Stomach (tissue), 9 donors: Measurements from ENCODE around the gene CA12. TPM values are rescaled to one million over a fixed set of nuclear protein-coding genes. Genes with fewer than 3 reads are reported as not detected.

ENCODE experiments used
- DNase-seq, 2 donors: peaks; one replicate each; pipeline versions ENCODE4 v3.0.0 to v3.0.0-alpha.2; 2013 to 2019
- H3K27ac ChIP-seq, 5 donors: fragments of 200-600 bp in 4 of 5; sonication (generic) in 4 of 5; one replicate each; pipeline ENCODE4 v1.5.1; 2013 to 2019; ENCODE audit warnings: mild to moderate bottlenecking in 1 of 5, moderate library complexity in 1 of 5
- H3K27me3 ChIP-seq, 3 donors: fragments of 200-600 bp; sonication (generic); one replicate each; pipeline ENCODE4 v1.5.1; 2017 to 2019; ENCODE audit warnings: mixed run types in 1 of 3
- H3K36me3 ChIP-seq, 4 donors: fragments of 200-600 bp; sonication (generic); 1 replicate in 3 of 4; 2 replicates in 1 of 4; pipeline ENCODE4 v1.5.1; 2016 to 2019
- H3K4me1 ChIP-seq, 4 donors: fragments of 200-600 bp; sonication (generic); one replicate each; pipeline ENCODE4 v1.5.1; 2016 to 2019
- H3K4me3 ChIP-seq, 4 donors: fragments of 200-600 bp; sonication (generic) in 3 of 4; one replicate each; pipeline ENCODE4 v1.5.1; 2016 to 2019; ENCODE audit warnings: mild to moderate bottlenecking in 1 of 4
- H3K9me3 ChIP-seq, 4 donors: fragments of 200-600 bp; sonication (generic); one replicate each; pipeline ENCODE4 v1.5.1; 2016 to 2019
- EP300 ChIP-seq: sonication (generic); formaldehyde crosslinking; IDR thresholded peaks from one replicate; pipeline ENCODE4 v1.6.1; 2017; ENCODE audit warnings: antibody characterized with exemption
- POLR2A ChIP-seq, 4 donors: fragments of 450-650 bp; IDR thresholded peaks; one replicate each; pipeline ENCODE4 v1.6.1; 2016; ENCODE audit warnings: antibody characterized with exemption in 4 of 4, control low read depth in 2 of 4, mild to moderate bottlenecking in 1 of 4, moderate library complexity in 1 of 4
- POLR2AphosphoS5 ChIP-seq, 3 donors: sonication (generic); formaldehyde crosslinking; IDR thresholded peaks; one replicate each; pipeline ENCODE4 v1.6.1; 2016; ENCODE audit warnings: antibody characterized with exemption in 3 of 3
- WGBS, 5 donors: extraction: QIAGEN DNeasy Blood & Tissue Kit in 3 of 5; methylation state at CpG; one replicate each; pipeline versions ENCODE4 v1.1.5 to v1.1.7; 2013 to 2018; 5-methylcytosine and 5-hydroxymethylcytosine counted together
- intact Hi-C: fragments of 100-400 bp; cut with DNase I; formaldehyde crosslinking; loops from one replicate; pipeline ENCODE4 v1.15.1; 2023; ENCODE audit warnings: low total_unique reads
- polyA plus RNA-seq, 3 donors: library from polyadenylated mRNA; stranded (reverse); fragments of 200-250 nt; gene quantifications; one replicate each; pipeline ENCODE4 v1.2.3, GENCODE V29; 2013
- total RNA-seq, 5 donors: library from RNA; depleted of rRNA; stranded (reverse); fragments of >200 nt; gene quantifications; one replicate each; pipeline versions ENCODE4 v1.1.0 to v1.2.3, GENCODE V29; 2014 to 2016
- TF ChIP-seq, protein P1 (sequence below), 7 experiments: fragments of 450-650 bp in 4 of 7; fragments of 200-600 bp in 3 of 7; sonication (generic) in 3 of 7; IDR thresholded peaks; one replicate each; pipeline ENCODE4 v1.5.1; 2016 to 2019; ENCODE audit warnings: antibody characterized with exemption in 7 of 7, control low read depth in 2 of 7, mild to moderate bottlenecking in 1 of 7
- donor health status: healthy with polysubstance abuse.
- donor health status: Bipolar disorder and iron deficiency.
- donor health status: healthy.

CA12 gene
- total and polyA plus RNA-seq, 8 donors = 0.46 to 58.8 (median 7.7) TPM

DNA sequence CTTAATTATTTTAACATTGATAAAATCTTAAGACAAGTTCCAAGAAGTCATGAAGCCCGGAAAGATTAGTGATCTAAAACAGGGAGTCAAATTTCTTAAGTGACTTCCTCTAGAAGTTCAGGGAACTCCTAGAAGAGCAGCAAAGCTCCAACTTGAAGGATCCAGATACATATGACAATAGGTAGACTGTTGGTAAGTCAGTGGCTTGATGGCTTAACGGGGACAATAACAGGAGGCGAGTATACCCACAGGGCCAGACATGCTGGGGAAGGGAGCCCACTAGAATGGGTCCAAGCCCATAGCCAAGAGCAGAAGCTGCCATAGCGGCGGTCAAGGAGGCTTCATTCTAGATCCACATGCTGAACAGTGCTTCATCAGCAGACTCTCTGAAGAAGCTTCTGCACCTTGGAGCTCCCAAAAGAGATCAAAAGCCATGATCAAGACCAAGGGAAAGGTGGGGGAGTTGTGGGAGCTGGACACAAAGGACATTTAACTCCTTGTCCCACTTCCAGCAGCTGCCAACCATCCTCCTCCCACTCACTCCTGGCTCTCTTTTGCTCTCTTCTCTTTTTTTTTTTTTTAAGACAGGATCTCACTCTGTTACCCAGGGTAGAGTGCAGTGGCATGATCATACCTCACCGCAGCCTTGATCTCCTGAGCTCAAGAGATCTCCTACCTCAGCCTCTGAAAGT is 10.2 kb upstream of the CA12 start:
- TF ChIP-seq POLR2A (IDR thresholded peaks at IDR 0.05) (no peak), EP300 (no peak), POLR2AphosphoS5 (IDR thresholded peaks at IDR 0.05) (no peak)
- TF ChIP-seq, protein P1, sequence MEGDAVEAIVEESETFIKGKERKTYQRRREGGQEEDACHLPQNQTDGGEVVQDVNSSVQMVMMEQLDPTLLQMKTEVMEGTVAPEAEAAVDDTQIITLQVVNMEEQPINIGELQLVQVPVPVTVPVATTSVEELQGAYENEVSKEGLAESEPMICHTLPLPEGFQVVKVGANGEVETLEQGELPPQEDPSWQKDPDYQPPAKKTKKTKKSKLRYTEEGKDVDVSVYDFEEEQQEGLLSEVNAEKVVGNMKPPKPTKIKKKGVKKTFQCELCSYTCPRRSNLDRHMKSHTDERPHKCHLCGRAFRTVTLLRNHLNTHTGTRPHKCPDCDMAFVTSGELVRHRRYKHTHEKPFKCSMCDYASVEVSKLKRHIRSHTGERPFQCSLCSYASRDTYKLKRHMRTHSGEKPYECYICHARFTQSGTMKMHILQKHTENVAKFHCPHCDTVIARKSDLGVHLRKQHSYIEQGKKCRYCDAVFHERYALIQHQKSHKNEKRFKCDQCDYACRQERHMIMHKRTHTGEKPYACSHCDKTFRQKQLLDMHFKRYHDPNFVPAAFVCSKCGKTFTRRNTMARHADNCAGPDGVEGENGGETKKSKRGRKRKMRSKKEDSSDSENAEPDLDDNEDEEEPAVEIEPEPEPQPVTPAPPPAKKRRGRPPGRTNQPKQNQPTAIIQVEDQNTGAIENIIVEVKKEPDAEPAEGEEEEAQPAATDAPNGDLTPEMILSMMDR (IDR thresholded peaks at IDR 0.05) = no peak
- intact Hi-C loops = loop anchor here (10.0 kb wide), 1 partner anchor 97 kb away; no protein-coding TSS in a partner anchor
- no peaks in the 10 kb centered on the region for H3K9me3 ChIP-seq
- WGBS, 5 donors = 85 to 90% (median 89%) methylated on average over 6 of the region's 6 CpGs
- H3K4me1 ChIP-seq = peaks cover 7 to 26% (median 16%) of the 10 kb centered on the region in 4 donors
- no peaks in the 10 kb centered on the region for H3K36me3 ChIP-seq
- no peaks in the 10 kb centered on the region for H3K27me3 ChIP-seq
- H3K27ac ChIP-seq = no peak overlapping the region
- no peak overlapping the region for H3K4me3 ChIP-seq
- no peak for DNase-seq

DNA sequence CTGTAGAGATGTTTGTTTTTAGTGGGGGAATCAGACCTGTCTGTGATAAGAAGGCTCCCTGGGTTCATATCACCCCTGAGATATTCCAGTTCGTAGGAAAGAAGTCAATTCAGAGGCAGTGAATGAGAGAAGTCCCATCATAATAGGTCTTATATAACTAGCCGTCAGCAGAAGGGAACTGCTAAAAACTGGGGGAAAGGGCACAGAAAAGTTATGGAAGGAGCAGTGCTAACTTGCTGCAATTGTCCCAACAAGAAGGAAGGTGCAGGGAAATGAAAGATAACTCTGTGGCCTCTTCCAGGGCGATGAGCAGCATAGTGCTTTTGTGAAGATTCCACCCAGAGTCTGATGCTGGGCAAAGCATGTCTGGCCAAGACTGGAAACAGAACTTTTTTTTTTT is 9.0 kb upstream of the CA12 start:
- no peak overlapping the region for H3K27ac ChIP-seq

DNA sequence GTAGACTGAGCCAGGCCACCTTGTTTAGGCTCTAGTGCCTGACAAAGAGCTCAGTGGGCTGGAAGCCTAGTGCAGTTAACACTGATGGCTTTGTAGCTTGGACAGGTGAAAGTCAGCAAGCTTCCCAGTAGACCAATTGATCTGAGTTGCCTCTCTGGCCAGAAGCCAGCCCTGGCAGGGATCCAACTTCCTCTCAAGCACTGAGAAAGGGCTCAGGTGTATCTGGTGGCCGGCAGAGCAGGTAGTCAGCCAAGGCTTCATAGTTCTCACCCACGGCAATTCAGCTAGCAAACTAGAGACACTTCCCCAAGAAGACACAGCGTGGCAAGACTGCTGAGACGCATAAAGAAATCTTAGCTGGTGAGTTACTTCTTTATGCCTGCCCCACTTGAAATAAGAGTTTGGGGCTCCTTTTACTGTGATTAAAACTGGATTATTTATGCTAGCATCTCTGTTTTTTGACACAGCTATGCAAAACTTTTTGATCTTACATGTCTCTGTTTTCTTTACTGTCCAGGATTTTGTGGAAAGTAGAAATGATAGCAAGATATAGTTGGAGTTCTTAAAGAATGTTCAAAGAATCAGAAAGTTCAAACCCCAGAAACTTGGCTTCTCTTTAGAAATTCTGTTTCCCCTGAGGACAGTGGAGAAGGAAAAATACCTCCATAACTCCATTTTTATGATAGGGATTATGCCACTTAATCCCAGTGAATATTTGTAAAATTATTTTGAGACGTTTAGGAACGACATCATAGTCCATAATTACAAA is 8.4 kb upstream of the CA12 start:
- Histone ChIP-seq H3K4me1 (peaks cover 6 to 15% (median 10%) of the 10 kb centered on the region in 4 donors), H3K36me3 (no peaks in the 10 kb centered on the region), H3K4me3 (no peak overlapping the region), H3K27ac (no peak overlapping the region), H3K27me3 (no peaks in the 10 kb centered on the region), H3K9me3 (no peaks in the 10 kb centered on the region)
- TF ChIP-seq EP300 (no peak), POLR2AphosphoS5 (IDR thresholded peaks at IDR 0.05) (no peak), POLR2A (IDR thresholded peaks at IDR 0.05) (no peak)
- TF ChIP-seq, protein P1 (IDR thresholded peaks at IDR 0.05) = no peak
- DNase-seq = peak; percentile 90 to 96
- intact Hi-C loops = loop anchor here (10.0 kb wide), 1 partner anchor 95 kb away; no protein-coding TSS in a partner anchor
- 24 to 43% (median 38%) methylated on average over 6 of the region's 6 CpGs for WGBS, 5 donors

More for the DNA sequence above, 9.0 kb upstream of the CA12 start:
- no peaks in the 10 kb centered on the region for H3K36me3 ChIP-seq
- intact Hi-C loops = loop anchor here (10.0 kb wide), 1 partner anchor 96 kb away; no protein-coding TSS in a partner anchor
- H3K27me3 ChIP-seq = no peaks in the 10 kb centered on the region
- TF ChIP-seq EP300 (no peak), POLR2AphosphoS5 (IDR thresholded peaks at IDR 0.05) (no peak), POLR2A (IDR thresholded peaks at IDR 0.05) (no peak)
- TF ChIP-seq, protein P1 (IDR thresholded peaks at IDR 0.05) = no peak
- H3K4me3 ChIP-seq = no peak overlapping the region
- WGBS, 5 donors = 49 to 61% (median 56%) methylated on average over 3 of the region's 3 CpGs
- no peaks in the 10 kb centered on the region for H3K9me3 ChIP-seq
- no peak for DNase-seq
- peaks cover 6 to 15% (median 10%) of the 10 kb centered on the region in 4 donors for H3K4me1 ChIP-seq

DNA sequence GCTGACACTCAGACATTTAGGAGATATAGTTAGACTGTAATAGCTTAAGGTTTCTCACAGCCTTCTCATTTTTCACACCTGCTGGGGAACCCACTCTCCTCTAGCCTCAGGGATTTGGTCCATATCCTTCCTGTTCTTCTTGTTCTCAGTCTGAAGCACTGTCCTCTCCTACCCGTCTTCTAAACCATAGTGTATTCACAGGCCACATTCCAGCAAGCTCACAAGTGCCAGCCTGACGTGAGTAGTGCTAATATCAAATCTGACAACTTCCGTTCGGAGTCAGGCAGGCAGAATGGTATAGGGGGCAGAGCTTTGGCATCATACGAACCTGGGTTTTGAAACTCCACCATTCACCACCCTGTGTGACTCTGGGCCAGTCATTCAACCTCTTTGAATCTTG is 6.9 kb upstream of the CA12 start:
- peaks cover 6 to 15% (median 10%) of the 10 kb centered on the region in 4 donors for H3K4me1 ChIP-seq
- DNase-seq = no peak
- no peak overlapping the region for H3K4me3 ChIP-seq
- no peak overlapping the region for H3K27ac ChIP-seq
- intact Hi-C loops = no loop called here
- WGBS, 5 donors = 81 to 96% (median 91%) methylated on average over 5 of the region's 5 CpGs
- TF ChIP-seq EP300 (no peak), POLR2AphosphoS5 (IDR thresholded peaks at IDR 0.05) (no peak), POLR2A (IDR thresholded peaks at IDR 0.05) (no peak)
- TF ChIP-seq, protein P1 (IDR thresholded peaks at IDR 0.05) = no peak
- H3K27me3 ChIP-seq = no peaks in the 10 kb centered on the region
- H3K36me3 ChIP-seq = no peaks in the 10 kb centered on the region
- H3K9me3 ChIP-seq = no peaks in the 10 kb centered on the region
